Lower leg skin (tissue), 3 donors: ENCODE results near the gene CSF2RB.

Experiments
- CTCF ChIP-seq, 3 donors: fragments of 450-650 bp; IDR thresholded peaks; one replicate each; pipeline ENCODE4 v1.5.1; 2016; ENCODE audit warnings: antibody characterized with exemption in 3 of 3, mild to moderate bottlenecking in 3 of 3, moderate library complexity in 2 of 3
- POLR2A ChIP-seq, 2 donors: fragments of 450-650 bp; IDR thresholded peaks; one replicate each; pipeline ENCODE4 v1.6.1; 2016 to 2017; ENCODE audit warnings: antibody characterized with exemption in 2 of 2, mild to moderate bottlenecking in 1 of 2, moderate library complexity in 1 of 2

- TF ChIP-seq CTCF (IDR thresholded peaks at IDR 0.05) (no peak), POLR2A (IDR thresholded peaks at IDR 0.05) (no peak)
These were observed 38.7 kb upstream of the CSF2RB start for GRCh38 chr22:36874736-36875135.
